Fibroblast of skin of left biceps (primary cell): Measurements from ENCODE around the gene PREX1.

Experiments used
- DNase-seq, 2 experiments: peaks; one replicate each; pipeline ENCODE4 v3.0.0-alpha.2; 2013; ENCODE audit warnings: low read depth in 2 of 2

Gene PREX1

GRCh38 chr20:48621376-48622078 is 206.3 kb downstream of the PREX1 start:
- no peak for DNase-seq

GRCh38 chr20:48620507-48621375 is 207.1 kb downstream of the PREX1 start:
- peak; percentile 60 to 66 for DNase-seq

- DNase-seq: no peak
Observed at GRCh38 chr20:48620154-48620506, 207.7 kb downstream of the PREX1 start.

- DNase-seq: no peak
Observed at GRCh38 chr20:48619126-48620101, 208.4 kb downstream of the PREX1 start.

- no peak for DNase-seq
Observed at GRCh38 chr20:48618631-48619030, 209.2 kb downstream of the PREX1 start.

- DNase-seq: no peak
Observed at GRCh38 chr20:48618052-48618451, 209.7 kb downstream of the PREX1 start.

GRCh38 chr20:48617481-48617880 is 210.3 kb downstream of the PREX1 start:
- DNase-seq: no peak

- DNase-seq: no peak
Observed at GRCh38 chr20:48616481-48616880, 211.3 kb downstream of the PREX1 start.

GRCh38 chr20:48615871-48616270 is 211.9 kb downstream of the PREX1 start:
- no peak for DNase-seq

- DNase-seq: no peak
Observed at GRCh38 chr20:48614593-48615274, 213.1 kb downstream of the PREX1 start.

- no peak for DNase-seq
Observed at GRCh38 chr20:48613926-48614325, 213.9 kb downstream of the PREX1 start.

GRCh38 chr20:48612335-48612734 is 215.5 kb downstream of the PREX1 start:
- DNase-seq: no peak

GRCh38 chr20:48610996-48611395 is 216.8 kb downstream of the PREX1 start:
- DNase-seq: no peak

- no peak for DNase-seq
Observed at GRCh38 chr20:48609491-48609978, 218.3 kb downstream of the PREX1 start.

- no peak for DNase-seq
Observed at GRCh38 chr20:48608756-48609155, 219.0 kb downstream of the PREX1 start.

GRCh38 chr20:48607544-48607865 is 220.3 kb downstream of the PREX1 start:
- DNase-seq: no peak

GRCh38 chr20:48606841-48607543 is 220.8 kb downstream of the PREX1 start:
- no peak for DNase-seq

- DNase-seq: no peak
Observed at GRCh38 chr20:48606172-48606840, 221.5 kb downstream of the PREX1 start.

- no peak for DNase-seq
Observed at GRCh38 chr20:48605364-48606171, 222.2 kb downstream of the PREX1 start.
